SKM-1 treated with dmso at 0.1 percent for 144 hours (cell line): ENCODE data around the gene TTC12.

Experiments used
- DNase-seq: peaks from one replicate; lab custom pipeline; 2025; ENCODE audit not compliant: unreplicated experiment; lab: John Stamatoyannopoulos, UW

TTC12 gene

GRCh38 chr11:113314389-113315301 lies at the start of gene TTC12:
TTC12 (plus strand) TSS chr11:113314583; CDS start chr11:113316258, 1,675 bp downstream.
- peak; percentile 88 for DNase-seq

GRCh38 chr11:113265362-113265761 lies 49.0 kb upstream of the TTC12 start:
- no peak for DNase-seq

- no peak for DNase-seq
Observed at GRCh38 chr11:113267493-113267892, 46.9 kb upstream of the TTC12 start.

GRCh38 chr11:113269096-113269495 lies 45.3 kb upstream of the TTC12 start:
- no peak for DNase-seq

- no peak for DNase-seq
Observed at GRCh38 chr11:113269636-113270035, 44.7 kb upstream of the TTC12 start.

- no peak for DNase-seq
Observed at GRCh38 chr11:113270080-113270479, 44.3 kb upstream of the TTC12 start.

- no peak for DNase-seq
Observed at GRCh38 chr11:113271551-113272245, 42.7 kb upstream of the TTC12 start.

GRCh38 chr11:113272281-113272680 lies 42.1 kb upstream of the TTC12 start:
- no peak for DNase-seq

GRCh38 chr11:113272927-113273615 lies 41.3 kb upstream of the TTC12 start:
- DNase-seq: no peak

- DNase-seq: no peak
Observed at GRCh38 chr11:113273720-113274119, 40.7 kb upstream of the TTC12 start.

- DNase-seq: no peak
Observed at GRCh38 chr11:113274713-113275582, 39.4 kb upstream of the TTC12 start.

- no peak for DNase-seq
Observed at GRCh38 chr11:113275602-113276001, 38.8 kb upstream of the TTC12 start.

GRCh38 chr11:113276466-113276865 lies 37.9 kb upstream of the TTC12 start:
- no peak for DNase-seq

GRCh38 chr11:113277907-113278306 lies 36.5 kb upstream of the TTC12 start:
- no peak for DNase-seq

GRCh38 chr11:113278481-113278880 lies 35.9 kb upstream of the TTC12 start:
- no peak for DNase-seq

GRCh38 chr11:113278925-113279324 lies 35.5 kb upstream of the TTC12 start:
- no peak for DNase-seq

GRCh38 chr11:113279591-113279990 lies 34.8 kb upstream of the TTC12 start:
- no peak for DNase-seq

- no peak for DNase-seq
Observed at GRCh38 chr11:113281052-113281725, 33.2 kb upstream of the TTC12 start.

GRCh38 chr11:113282898-113283437 lies 31.4 kb upstream of the TTC12 start:
- no peak for DNase-seq

- no peak for DNase-seq
Observed at GRCh38 chr11:113283881-113284280, 30.5 kb upstream of the TTC12 start.
